ENCODE results near the gene MRPL11.

The MRPL11 gene

DNA sequence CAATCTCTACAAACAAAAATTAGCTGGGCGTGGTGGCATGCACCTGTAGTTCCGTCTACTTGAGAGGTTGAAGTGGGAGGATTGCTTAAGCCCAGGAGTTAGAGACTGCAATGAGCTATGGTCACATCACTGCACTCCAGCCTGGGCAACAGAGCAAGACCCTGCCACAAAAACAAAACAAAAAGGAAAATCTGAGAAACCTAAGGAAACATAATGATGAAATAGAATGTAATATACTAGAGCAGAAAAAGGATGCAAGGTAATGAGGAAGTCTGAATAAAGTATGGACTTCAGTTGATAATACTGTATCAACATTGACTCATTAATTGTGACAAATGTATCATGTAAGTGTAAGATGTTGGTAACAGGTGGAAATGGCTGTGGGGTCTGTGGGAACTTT, 9.7 kb downstream of the MRPL11 start:
- DNase-seq: no peak

DNA sequence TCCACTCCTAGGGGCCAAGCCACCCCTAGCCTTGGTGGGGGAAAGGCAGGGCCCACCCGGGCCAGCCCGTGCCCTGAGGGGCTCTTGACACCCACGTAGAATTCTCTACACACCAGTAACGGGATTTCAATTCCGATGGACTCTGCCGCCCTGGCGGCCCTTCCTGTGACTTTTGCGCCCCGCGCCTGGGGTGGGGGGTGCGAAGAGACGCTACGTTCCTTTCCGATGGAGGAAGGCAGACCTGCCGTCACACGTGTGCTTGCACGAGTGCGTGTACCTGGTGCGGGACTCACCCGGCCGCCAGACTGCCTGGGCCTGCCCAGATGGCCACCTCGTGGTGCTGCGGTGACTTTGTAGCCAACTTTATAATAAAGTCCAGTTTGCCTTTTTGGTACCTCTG, 12.3 kb downstream of the MRPL11 start:
- DNase-seq: no peak

DNA sequence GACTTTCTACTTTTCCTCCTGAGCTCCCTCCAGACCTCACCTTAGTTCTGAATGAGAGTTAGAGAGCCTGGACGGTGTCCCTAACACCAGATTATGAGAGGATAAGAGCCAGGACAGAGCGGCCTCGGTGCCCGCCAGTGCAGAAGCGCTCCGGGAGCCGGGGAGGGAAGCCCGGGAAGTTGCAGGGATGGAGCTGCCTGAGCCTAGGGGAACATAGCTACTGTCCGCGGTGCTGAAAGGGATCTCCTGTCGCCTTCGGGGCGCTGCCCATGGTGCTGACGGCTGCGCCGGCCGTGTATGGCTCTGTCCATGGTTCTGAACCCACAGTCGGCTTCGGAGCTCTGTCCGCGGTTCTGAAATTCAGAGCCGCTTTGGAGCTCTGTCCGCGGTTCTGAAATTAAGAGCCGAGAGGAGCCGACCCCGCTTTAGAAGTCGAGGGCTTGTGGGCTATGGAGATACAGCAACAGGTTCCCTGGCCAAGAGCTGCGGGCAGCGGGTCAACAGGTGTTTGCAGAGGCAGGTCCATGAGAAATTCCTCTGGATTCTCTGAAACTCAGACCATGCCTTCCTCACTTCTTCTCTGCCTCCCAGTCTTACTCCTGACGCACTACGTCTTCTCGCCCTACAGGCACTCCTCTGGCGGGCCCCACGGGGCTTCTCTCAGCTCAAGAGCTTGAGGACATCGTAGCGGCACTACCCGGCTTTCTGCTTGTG, 17.0 kb downstream of the MRPL11 start:
- peak; percentile 75 for DNase-seq

DNA sequence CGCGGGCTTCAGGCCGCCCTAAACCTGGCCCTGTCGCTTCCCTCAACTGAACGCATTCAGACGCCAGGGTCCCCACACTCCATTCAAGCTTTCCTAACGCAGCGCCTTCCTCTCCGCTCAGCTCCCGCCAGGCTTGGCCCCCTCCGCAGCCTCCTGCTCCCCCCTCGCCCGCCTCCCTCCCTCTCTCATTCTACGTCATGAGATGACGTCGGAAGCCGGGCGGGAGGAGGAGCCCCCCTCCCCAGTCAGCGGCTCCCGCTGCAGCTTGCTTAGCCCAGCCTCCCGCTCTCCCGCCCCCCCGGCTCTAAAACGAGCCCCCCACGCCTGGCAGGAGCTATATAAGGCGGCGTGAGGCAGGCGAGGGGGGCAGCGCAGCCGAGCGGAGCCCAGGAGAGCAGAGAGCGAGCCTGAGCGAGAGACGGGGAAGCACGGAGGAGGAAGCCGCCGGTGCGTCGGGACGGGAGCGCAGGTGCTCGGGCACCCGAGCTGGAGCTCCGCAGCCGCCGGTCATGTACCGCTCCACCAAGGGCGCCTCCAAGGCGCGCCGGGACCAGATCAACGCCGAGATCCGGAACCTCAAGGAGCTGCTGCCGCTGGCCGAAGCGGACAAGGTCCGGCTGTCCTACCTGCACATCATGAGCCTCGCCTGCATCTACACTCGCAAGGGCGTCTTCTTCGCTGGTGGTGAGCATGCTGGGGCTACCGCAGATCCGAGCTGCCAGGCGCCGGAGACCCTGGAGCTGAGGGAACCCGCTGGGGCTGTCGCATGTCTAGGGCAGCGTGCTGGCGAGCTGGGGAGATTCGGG, 17.8 kb downstream of the MRPL11 start, which contains the start of gene NPAS4:
NPAS4 (plus strand) TSS at position 365 of the 806 bp plus-strand sequence; CDS start at position 510, 145 bp downstream.
- DNase-seq: no peak

DNA sequence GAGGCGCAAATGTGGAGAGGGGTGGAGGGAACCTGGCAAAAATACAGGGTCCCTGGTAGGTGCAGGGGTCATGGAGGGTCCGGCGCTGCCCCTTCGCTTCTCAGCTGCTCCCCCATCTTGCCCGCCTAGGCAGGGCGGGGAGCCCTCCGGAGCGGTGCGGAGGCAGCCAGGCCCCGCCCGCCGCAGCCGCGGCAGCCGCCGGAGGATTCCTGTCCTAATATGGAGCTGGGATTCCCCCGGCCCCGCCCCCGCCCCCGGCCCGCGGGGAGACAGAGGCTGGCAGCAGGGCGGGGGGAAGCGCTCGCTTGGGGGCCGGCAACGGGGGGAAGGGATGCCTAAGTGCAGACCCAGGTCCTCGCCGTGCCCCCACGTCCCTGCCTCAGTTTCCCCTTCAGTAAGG, 18.8 kb downstream of the MRPL11 start:
- no peak for DNase-seq

DNA sequence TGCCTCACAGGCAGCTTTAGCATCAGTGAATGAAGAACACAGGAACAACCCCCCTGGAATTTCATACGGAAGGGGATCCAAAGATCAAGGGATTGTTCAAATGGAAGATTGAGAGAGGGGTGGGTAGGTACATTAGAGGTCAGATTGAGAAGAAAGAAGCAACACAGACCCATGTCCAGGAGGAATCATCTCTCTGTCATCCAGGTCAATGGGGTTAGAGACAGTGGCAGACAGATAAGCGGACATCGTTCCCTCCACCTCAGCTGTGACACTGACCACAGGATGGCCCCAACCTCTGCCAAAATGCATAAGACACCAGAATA, 19.7 kb downstream of the MRPL11 start:
- DNase-seq: no peak

DNA sequence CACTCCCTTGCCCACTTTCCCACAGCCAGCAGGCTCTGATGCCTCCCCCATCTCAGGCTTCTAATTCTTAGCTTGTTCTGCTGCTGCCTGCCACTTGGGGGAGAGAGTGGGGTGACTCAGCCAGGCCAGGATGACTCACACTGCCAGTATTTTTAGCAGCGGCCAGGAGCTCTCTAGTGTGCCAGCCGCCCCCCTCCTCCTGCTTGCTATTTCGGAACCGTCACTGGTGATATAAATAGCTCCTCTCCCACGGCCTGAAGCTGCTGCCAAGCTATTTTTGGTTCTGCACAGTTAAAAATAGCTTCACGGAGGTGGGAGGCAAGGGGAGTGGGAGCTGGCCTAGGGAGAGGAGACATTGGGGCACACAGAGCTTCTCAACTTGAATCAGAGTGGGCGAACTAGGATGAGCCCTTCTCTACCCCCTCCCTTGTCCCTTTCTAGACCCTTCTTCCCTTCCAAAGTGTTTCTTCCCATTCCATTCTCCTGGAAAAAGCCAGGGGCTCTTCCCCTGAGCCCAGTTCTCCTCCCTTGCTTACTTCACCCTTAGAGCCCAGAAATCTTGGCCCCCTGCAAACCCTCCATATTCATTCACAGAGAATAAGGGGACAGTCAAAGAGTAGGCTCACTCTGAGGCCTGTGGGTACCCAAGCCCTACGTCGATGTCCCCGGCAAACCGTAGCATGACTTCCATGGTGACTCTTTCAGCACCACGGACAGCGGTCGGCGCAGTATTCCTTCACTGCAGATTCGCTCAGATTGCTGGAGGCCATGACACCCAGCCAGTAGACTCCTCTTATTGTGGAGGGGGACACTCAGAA, 20.3 kb downstream of the MRPL11 start:
- peak; percentile 59 for DNase-seq

DNA sequence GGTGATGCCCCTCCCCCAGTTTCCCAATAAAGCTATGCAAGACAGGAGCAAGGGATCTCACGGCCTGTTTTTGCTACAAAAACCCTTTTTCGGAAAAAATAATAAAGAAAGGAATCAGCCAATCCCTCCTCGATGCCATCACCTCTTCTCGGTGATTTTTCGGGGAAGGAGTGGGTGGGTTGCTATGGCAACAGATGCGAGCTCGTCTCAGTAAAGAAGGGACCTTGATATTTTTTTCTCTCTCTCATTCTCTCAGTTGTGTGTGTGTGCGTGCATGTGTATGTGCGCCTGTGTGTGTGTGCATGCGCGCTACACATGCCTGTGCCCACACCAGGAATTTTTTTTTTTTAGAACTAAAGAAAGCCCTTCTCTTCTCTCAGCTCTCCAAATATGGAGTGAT, 21.6 kb downstream of the MRPL11 start:
- no peak for DNase-seq

DNA sequence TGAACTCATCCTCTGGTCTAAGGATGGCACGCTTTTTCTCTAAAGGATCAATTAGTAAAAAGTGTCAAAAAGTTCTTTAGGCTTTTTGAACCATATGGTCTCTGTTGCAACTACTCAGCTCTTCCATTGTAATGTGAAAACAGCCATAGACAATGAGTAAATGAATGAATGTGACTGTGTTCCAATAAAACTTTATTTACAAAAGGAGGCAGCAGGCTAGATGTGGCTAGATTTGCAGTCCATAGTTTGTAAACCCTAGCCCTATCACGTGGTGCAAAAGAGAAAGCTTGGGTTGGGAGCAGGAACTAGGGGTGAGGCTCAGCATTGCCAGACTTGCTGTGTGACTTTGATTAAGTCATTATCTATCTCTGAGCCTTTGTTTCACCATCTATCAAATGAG, 23.2 kb downstream of the MRPL11 start:
- DNase-seq: no peak

DNA sequence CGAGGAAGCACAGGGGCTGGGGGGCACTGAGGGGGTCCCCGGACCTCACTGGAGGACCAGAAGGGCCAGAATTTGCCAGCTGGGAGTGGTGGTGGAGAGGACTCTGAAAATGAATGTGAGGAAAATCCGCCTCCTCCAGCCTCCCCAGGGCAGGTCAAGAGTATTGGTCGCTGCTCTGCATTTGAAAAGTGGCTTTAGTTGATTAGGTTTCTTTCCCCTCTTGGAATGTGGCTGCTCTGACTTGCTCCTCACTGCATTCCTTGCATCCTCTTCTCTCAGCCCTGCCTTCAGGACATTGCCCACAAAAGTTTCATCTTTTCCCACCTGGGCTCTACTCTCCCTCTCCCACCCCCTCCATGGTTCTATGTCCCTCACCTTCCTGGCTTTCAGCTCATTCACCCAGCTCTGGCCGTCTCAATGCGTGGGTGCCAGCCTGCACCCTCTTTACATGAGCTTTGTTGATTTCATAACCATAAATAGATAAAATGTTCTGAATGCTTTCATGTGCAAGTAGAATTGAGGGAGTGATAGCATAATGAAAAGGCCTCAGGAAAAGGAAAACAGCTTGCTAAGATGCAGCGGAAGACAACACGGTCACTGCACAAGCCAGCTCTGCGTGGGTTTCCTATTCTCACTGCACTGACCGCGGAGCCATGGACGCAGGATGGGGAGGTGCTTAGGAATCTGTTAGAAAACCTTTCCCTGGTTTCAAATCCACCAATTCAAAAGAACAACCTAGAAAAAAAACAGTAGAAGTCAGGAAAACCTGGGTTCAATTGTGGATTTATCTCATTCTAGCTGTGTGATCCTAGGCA, 24.3 kb downstream of the MRPL11 start:
- DNase-seq: no peak

DNA sequence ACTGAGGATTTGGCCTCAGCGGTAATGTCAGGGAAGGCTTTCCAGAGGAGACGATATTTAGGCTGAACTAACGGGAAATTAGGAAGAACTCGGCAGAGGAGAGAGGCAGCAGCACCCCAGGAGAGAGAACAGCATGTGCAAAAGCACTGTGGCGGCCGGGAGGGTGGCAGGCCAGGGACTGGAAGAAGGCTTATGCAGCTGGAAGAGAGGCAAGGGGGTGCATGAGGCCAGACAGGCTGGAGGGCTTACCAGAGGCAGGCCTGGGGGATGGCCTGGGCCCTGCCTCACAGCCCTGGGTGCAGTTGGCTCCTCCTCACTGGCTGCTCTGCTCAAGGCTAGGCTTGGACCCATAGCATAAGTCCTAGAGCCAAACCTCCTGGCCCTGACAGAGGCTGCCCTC, 25.5 kb downstream of the MRPL11 start:
- DNase-seq: no peak

DNA sequence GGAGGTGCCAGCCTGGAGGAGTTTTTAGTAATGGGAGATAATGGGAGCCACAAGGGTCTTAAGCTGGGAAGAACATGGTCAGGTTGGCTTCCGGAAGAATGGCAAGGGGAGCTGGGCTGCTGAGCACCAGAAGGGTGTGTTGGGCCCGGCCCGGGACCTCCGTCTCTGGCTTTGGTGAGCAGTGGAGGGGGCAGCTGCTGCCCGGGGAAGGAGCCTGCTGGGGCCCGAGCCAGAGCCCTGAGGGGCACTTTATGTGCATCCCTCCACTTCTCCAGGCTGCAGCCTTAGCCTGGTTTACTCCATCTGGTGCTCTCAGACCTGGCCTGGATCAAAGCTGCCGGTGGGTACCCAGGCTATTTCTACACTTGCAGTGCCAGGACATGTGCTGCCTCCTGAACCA, 26.5 kb downstream of the MRPL11 start:
- no peak for DNase-seq

DNA sequence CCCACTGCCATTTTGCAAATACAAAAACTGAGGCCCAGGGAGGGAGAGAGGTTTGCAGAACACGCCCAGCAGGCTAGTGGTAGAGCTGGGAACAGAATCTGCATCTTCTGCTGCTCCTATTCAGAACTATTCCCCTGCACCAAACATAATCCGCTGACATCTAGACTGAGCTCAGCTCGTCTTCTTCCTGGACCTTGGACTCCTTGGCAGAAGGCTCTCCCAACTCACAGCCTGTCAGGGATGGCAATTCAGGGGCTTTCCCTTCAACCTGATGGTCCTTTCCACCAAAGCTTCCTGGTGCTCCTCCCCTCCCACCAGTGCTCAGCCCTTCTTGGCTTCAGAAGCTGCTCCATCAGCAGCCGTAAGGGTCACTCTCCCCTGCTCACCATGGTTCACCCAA, 27.3 kb downstream of the MRPL11 start:
- DNase-seq: no peak

DNA sequence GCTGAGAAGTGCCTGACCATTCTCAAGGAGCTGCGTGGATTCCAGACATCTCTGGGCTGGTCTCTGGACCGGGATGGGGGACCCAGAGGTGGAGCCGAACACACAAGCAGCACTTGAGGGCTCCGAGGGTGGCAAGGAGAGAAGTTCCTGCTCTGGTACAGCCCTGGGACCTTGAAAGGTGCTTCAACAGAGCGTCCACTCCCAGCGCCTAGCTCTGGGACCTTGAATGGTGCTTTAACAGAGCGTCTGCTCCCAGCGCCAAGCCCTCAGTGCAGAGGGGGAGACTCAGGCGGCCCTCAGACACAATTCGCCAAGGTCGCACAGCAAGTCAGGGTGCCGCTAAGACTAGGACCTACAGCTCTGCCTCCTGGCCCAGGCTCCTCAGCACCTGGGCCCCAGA, 28.5 kb downstream of the MRPL11 start:
- DNase-seq: no peak

DNA sequence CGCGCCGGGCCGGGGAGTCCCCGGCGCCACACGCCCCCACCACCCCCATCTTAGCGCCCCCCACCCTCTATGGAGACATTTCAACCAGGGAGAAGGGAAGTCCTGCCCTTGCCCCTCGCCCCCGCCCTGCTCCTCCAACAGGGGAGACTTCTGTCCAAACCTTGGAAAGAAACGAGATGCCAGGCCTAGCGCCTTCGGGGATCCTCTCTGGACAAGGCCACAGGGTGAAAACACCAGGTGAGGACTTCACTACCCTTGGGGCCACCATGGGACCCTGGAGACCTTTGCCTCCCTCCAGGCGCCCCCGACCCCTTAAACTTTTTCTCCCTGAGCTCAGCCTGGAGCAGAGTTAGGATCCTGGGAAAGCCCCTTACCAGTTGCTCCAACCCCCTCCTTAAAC, 29.4 kb downstream of the MRPL11 start:
- no peak for DNase-seq

DNA sequence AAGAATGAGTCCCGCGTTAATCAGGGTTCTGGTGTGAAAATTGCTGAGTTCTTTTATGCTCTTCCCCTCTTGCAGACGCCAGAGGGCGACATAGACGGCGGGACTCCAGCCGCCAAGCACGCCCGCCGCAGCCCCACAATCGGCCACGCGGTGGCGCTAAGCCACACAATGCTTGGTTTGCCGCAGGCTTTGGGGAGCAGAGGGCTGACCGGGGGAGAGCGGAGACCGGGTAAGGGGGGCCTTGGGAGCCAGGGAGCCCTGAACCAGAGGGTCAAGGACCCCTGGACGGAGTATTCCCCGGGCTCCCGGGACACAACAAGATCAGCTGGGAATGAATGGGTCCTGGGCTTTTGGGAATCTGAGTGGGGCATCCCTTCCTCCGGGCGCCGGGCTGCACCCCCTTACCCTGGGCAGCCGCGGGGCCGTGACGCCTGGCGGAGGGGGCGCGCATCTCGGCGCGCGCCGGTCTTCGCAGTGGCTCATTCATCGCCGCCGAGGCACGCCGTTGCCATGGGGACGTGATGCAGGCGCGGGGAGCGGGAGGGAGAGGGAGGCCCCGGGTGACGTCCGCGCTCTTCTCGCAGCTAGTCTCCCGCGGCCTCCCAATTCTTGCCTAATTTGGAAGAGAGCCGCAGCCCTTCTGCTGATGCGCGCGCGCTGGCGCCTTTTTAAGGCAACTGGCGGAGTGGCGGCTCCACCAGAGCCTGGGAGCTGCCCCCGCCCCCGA, 30.0 kb downstream of the MRPL11 start:
- DNase-seq: peak; percentile 86

DNA sequence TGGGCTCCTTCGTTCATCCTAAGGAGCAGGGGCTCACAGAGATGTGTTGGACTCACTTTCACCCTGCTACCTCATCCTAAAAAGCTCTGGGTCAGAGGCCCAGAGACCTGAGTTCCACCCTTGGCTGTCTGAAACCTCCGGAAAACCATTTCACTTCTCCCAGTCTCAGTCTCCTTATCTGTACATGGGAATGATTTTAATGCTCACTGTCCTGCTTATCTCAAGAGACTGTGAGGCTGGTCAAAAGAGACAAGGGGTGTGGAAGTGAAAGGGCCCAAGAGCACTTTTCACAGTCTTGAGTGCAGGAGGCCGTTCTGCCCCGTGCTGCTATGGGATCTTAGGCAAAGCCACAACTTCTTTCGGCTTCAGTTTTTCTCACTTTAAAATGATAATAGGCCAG, 31.0 kb downstream of the MRPL11 start:
- no peak for DNase-seq

DNA sequence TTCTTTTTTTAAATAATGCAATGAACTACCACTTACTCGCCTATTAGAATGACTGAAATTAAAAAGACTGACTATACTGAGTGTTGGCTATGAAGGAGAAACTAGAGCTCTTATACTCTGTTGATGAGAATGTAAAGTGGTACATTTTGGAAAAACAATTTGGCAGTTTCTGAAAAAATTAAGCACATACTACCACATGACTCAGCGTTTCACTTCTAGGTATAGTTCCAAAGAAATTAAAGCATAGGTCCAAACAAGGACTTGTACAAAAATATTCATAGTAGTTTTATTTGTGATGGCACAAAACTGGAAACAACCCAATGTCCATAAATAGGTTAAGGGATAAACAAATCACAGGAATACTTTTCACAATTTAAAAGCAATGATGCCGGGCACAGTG, 44.7 kb downstream of the MRPL11 start:
- no peak for DNase-seq

DNA sequence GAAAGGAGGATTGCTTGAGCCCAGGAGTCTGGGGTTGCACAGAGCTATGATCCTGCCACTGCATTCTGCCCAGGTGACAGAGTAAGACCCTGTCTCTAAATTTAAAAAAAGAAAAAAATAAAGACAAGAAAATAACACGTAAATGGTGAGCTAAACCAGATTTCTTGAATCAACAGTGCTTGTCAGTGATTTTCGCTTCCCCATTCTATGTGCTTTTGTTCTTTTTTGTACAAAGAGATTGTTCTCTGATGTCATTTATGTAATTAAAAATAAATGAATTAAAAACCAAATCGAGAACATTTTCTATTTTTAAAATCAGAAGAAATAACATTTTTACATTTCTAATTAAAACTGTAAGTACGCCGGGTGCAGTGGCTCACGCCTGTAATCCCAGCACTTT, 47.3 kb downstream of the MRPL11 start:
- DNase-seq: no peak

DNA sequence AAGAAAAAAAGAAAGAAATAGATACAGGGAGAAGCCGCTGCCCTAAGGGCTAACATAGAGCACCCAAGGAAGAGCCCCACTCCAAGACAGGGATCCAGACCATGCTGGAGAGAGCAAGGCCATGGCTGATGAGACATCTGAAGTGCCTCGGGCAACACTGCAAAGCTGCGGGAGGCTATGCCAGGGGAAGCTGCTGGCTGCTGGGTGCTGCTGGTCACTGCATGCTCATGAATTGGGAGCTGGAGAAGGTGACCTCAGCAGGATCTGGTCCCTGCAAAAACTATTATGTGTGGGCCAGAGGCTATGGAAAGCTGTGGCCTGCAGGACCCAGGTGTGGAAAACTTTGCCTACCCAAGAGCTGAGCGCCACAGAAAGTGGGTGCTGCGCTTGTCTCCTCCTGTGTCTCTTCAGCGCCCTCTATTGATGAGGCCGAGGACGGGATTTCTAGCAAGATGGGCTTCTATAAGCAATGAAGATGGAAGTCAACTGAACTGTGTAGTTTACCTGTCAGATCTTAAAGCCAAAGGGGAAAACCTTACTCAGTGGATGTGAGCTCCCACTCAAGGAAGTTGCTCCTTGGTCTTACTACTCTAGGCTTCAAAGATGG, 49.8 kb downstream of the MRPL11 start:
- DNase-seq: peak; percentile 61

DNA sequence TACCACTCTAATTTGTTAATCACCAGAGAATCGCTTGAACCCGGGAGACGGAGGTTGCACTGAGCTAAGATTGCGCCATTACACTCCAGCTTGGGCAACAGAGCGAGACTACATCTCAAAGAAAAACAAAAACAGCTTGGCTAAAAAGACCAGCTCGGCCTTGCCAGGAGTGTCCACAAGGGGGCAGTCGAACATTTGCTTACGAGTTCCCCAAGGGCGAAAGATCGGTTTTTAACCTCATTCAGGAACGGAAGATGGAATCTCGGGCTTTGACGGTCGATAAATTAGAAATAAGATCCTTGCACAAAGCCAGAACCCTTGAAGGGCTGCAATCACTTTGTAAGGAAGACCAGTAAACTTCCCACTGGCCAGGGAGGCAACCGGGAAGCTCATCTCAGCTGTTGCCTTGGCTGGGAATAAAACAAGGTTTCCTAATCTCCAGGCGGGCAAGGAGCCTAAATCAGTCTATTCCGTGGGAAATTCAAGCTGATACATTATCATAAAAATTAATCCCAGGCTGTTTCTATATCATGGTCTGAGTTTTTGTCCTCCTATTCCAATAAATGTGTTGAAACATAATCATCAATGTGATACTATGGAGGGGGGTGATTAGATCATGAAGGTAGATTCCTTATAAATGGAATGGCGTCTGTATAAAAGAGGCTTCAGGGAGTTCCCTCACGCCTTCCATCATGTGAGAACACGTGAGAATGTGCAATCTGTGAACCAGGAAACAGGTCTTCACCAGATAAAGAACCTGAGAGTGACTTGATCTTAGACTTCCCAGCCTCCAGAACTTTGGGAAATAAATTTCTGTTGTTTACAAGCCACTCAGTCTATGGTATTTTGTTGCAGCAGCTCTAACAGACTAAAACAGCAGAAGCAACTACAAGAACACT, 52.2 kb downstream of the MRPL11 start:
- DNase-seq: peak; percentile 73

All from stimulated activated naive CD4-positive, alpha-beta T cell treated with Interleukin-2 at 50 U/mL for 16 hours (primary cell).